Fibroblast of pulmonary artery (primary cell): Measurements from ENCODE around the gene SEL1L.
"Not testable (repeated sequence)": the region's sequence is repeated elsewhere in the genome, so short reads cannot be mapped to it uniquely, and the experiment has no call there.

Experiments used
- DNase-seq: peaks from one replicate; pipeline ENCODE4 v3.0.0-alpha.2; 2010; ENCODE audit warnings: low read depth
- H3K4me3 ChIP-seq: replicated peaks from 2 replicates; pipeline ENCODE4 v1.5.1; 2011; ENCODE audit warnings: low read depth, mild to moderate bottlenecking, control low read depth, low read length, moderate library complexity
- CTCF ChIP-seq: IDR thresholded peaks from 2 replicates; pipeline ENCODE4 v1.5.1; 2011; ENCODE audit warnings: mild to moderate bottlenecking, control low read depth, low read length, inconsistent platforms; ENCODE audit errors: missing control alignments

Gene SEL1L

GRCh38 chr14:81517798-81518398 is 15.8 kb downstream of the SEL1L start:
- peak; percentile 41 for DNase-seq
- H3K4me3 ChIP-seq = no peak overlapping the region
- no peak for TF ChIP-seq CTCF

- H3K4me3 ChIP-seq = no peak overlapping the region
- peak; percentile 86 for DNase-seq
- TF ChIP-seq CTCF = no peak
Measured at GRCh38 chr14:81516986-81517797, 16.5 kb downstream of the SEL1L start.

- not testable (repeated sequence) for H3K4me3 ChIP-seq, DNase-seq
Measured at GRCh38 chr14:81515927-81516326, 17.7 kb downstream of the SEL1L start.

- H3K4me3 ChIP-seq, DNase-seq: not testable (repeated sequence)
Measured at GRCh38 chr14:81512826-81513225, 20.8 kb downstream of the SEL1L start.

- peak; percentile 26 for DNase-seq
- TF ChIP-seq CTCF = no peak
- H3K4me3 ChIP-seq = no peak overlapping the region
Measured at GRCh38 chr14:81511111-81511904, 22.3 kb downstream of the SEL1L start.

GRCh38 chr14:81509838-81510452 is 23.7 kb downstream of the SEL1L start:
- TF ChIP-seq CTCF = no peak
- no peak overlapping the region for H3K4me3 ChIP-seq
- DNase-seq = no peak

- no peak for TF ChIP-seq CTCF
- no peak overlapping the region for H3K4me3 ChIP-seq
- no peak for DNase-seq
Measured at GRCh38 chr14:81509321-81509720, 24.3 kb downstream of the SEL1L start.
